Left renal cortex interstitium (tissue), 4 donors: ENCODE measurements around the gene PKNOX2. TPM values are rescaled to one million over a fixed set of nuclear protein-coding genes. Genes with fewer than 3 reads are reported as not detected.

ENCODE experiments used
- DNase-seq, 4 donors: peaks; one replicate each; pipeline ENCODE4 v3.0.0-alpha.2; 2013; ENCODE audit warnings: low read depth in 4 of 4, low spot score in 2 of 4, missing footprints in 1 of 4
- polyA plus RNA-seq, 4 donors: library from polyadenylated mRNA; unstranded; fragments of 120-200 nt; gene quantifications; one replicate each; pipeline ENCODE4 v1.2.1, GENCODE V29; 2013; ENCODE audit not compliant: insufficient read length in 4 of 4

Gene PKNOX2
- polyA plus RNA-seq, 4 donors = 13.4 to 15.1 (median 14.4) TPM

GRCh38 chr11:125425601-125426000, 261.1 kb downstream of the PKNOX2 start:
- no peak for DNase-seq

GRCh38 chr11:125426818-125427528, 262.4 kb downstream of the PKNOX2 start:
- DNase-seq = no peak

- DNase-seq = no peak
Observed at GRCh38 chr11:125428486-125429173, 264.1 kb downstream of the PKNOX2 start.

GRCh38 chr11:125429174-125429707, 264.7 kb downstream of the PKNOX2 start:
- DNase-seq = peak in 1 of 4 donors; percentile 55

- DNase-seq = no peak
Observed at GRCh38 chr11:125429807-125430678, 265.5 kb downstream of the PKNOX2 start.

- DNase-seq = no peak
Observed at GRCh38 chr11:125431009-125431408, 266.5 kb downstream of the PKNOX2 start.

GRCh38 chr11:125431481-125431880, 266.9 kb downstream of the PKNOX2 start:
- no peak for DNase-seq

GRCh38 chr11:125433454-125434121, 269.0 kb downstream of the PKNOX2 start:
- DNase-seq = peak in 1 of 4 donors; percentile 45

GRCh38 chr11:125435461-125436238, 271.1 kb downstream of the PKNOX2 start:
- no peak for DNase-seq

GRCh38 chr11:125441648-125442410, 277.3 kb downstream of the PKNOX2 start:
- no peak for DNase-seq

GRCh38 chr11:125442946-125443345, 278.4 kb downstream of the PKNOX2 start:
- DNase-seq = no peak

- DNase-seq = no peak
Observed at GRCh38 chr11:125443767-125444311, 279.3 kb downstream of the PKNOX2 start.

- no peak for DNase-seq
Observed at GRCh38 chr11:125445731-125446130, 281.2 kb downstream of the PKNOX2 start.

- no peak for DNase-seq
Observed at GRCh38 chr11:125446279-125446678, 281.7 kb downstream of the PKNOX2 start.

- no peak for DNase-seq
Observed at GRCh38 chr11:125447721-125448120, 283.2 kb downstream of the PKNOX2 start.

GRCh38 chr11:125448136-125448535, 283.6 kb downstream of the PKNOX2 start:
- no peak for DNase-seq

GRCh38 chr11:125449565-125449964, 285.0 kb downstream of the PKNOX2 start:
- no peak for DNase-seq

GRCh38 chr11:125451400-125452124, 287.0 kb downstream of the PKNOX2 start:
- peak in 1 of 4 donors; percentile 40 for DNase-seq
